Smooth muscle cell (in vitro differentiated cells): ENCODE data around the gene S100A1. TPM values are rescaled to one million over a fixed set of nuclear protein-coding genes. Genes with fewer than 3 reads are reported as not detected.

Source experiments
- DNase-seq: peaks from one replicate; lab custom pipeline; 2025; ENCODE audit not compliant: unreplicated experiment; lab: John Stamatoyannopoulos, UW
- H2AFZ ChIP-seq: fragments of 200-600 bp; sonication (generic); 2 replicates; pipeline ENCODE4 v1.6.0; 2016; ENCODE audit warnings: antibody characterized with exemption, low read depth, mild to moderate bottlenecking
- H3F3A ChIP-seq: fragments of 200-600 bp; sonication (generic); 2 replicates; pipeline ENCODE4 v1.6.0; 2017; ENCODE audit warnings: antibody characterized with exemption, low read depth
- H3K27ac ChIP-seq: fragments of 200-600 bp; sonication (generic); 2 replicates; pipeline ENCODE4 v1.5.1; 2016; ENCODE audit warnings: low read depth, mild to moderate bottlenecking
- H3K27me3 ChIP-seq: fragments of 200-600 bp; sonication (generic); 2 replicates; pipeline ENCODE4 v1.6.1; 2016; ENCODE audit warnings: low read depth, mild to moderate bottlenecking
- H3K36me3 ChIP-seq: fragments of 200-600 bp; sonication (generic); 2 replicates; pipeline ENCODE4 v1.5.1; 2016; ENCODE audit warnings: low read depth
- H3K4me1 ChIP-seq: fragments of 200-600 bp; sonication (generic); 2 replicates; pipeline ENCODE4 v1.5.1; 2016; ENCODE audit warnings: low read depth
- H3K4me2 ChIP-seq: fragments of 200-600 bp; sonication (generic); 2 replicates; pipeline ENCODE4 v1.6.0; 2016; ENCODE audit warnings: mild to moderate bottlenecking
- H3K4me3 ChIP-seq: fragments of 200-600 bp; sonication (generic); 2 replicates; pipeline ENCODE4 v1.5.1; 2016; ENCODE audit warnings: mild to moderate bottlenecking
- H3K79me2 ChIP-seq: fragments of 200-600 bp; sonication (generic); 2 replicates; pipeline ENCODE4 v1.6.0; 2016; ENCODE audit warnings: low read depth, mild to moderate bottlenecking
- H3K9ac ChIP-seq: fragments of 200-600 bp; sonication (generic); 2 replicates; pipeline ENCODE4 v1.6.0; 2016; ENCODE audit warnings: low read depth
- H3K9me3 ChIP-seq: fragments of 200-600 bp; sonication (generic); replicated peaks from 2 replicates; pipeline ENCODE4 v1.5.1; 2016; ENCODE audit warnings: low read depth
- H4K20me1 ChIP-seq: fragments of 200-600 bp; sonication (generic); 2 replicates; pipeline ENCODE4 v1.6.0; 2016; ENCODE audit warnings: low read depth
- CTCF ChIP-seq: fragments of 200-600 bp; sonication (generic); IDR thresholded peaks from 2 replicates; pipeline ENCODE4 v1.5.1; 2017; ENCODE audit warnings: borderline replicate concordance, mild to moderate bottlenecking, antibody characterized with exemption; ENCODE audit not compliant: insufficient read depth, poor library complexity, severe bottlenecking
- WGBS: methylation state at CpG from one replicate; pipeline ENCODE4 v1.1.7; 2016; ENCODE audit warnings: low lambda C conversion rate; 5-methylcytosine and 5-hydroxymethylcytosine counted together
- polyA plus RNA-seq: library from polyadenylated mRNA; unstranded; fragments of >200 nt; fragmentation: Nextera tagmentation; extraction: Ambion mirVana; gene quantifications from 2 replicates; pipeline ENCODE4 v1.2.1, GENCODE V29; 2016
- total RNA-seq: library from RNA; depleted of rRNA; stranded (reverse); fragments of >200 nt; gene quantifications from 2 replicates; pipeline ENCODE4 v1.2.3, GENCODE V29; 2014

S100A1 gene
- total and polyA plus RNA-seq, 2 experiments from 2014 or later = 1.0 to 8.3 TPM

GRCh38 chr1:153640861-153641260 lies 12.6 kb downstream of the S100A1 start:
- peaks cover 1% of the 10 kb centered on the region for H3K4me1 ChIP-seq
- no peak overlapping the region for H3K4me2 ChIP-seq
- no peaks in the 10 kb centered on the region for H3K27me3 ChIP-seq
- H3K27ac ChIP-seq = no peak overlapping the region
- peaks cover 43% of the 10 kb centered on the region for H3K36me3 ChIP-seq
- TF ChIP-seq CTCF = no peak
- 88% methylated on average over 6 of the region's 6 CpGs for WGBS
- no peak overlapping the region for H3K4me3 ChIP-seq
- H3F3A ChIP-seq = peaks cover 42% of the 10 kb centered on the region
- peaks cover 84% of the 10 kb centered on the region for H4K20me1 ChIP-seq
- H3K79me2 ChIP-seq = peaks cover 58% of the 10 kb centered on the region
- no peak overlapping the region for H3K9ac ChIP-seq
- DNase-seq = no peak
- H3K9me3 ChIP-seq = no peaks in the 10 kb centered on the region
- H2AFZ ChIP-seq = no peak overlapping the region

GRCh38 chr1:153642161-153642560 lies 13.9 kb downstream of the S100A1 start:
- WGBS = 95% methylated on average over 11 of the region's 11 CpGs
- peaks cover 45% of the 10 kb centered on the region for H3K79me2 ChIP-seq
- no peak for TF ChIP-seq CTCF
- H3K27me3 ChIP-seq = no peaks in the 10 kb centered on the region
- no peak for DNase-seq
- H3K36me3 ChIP-seq = peaks cover 35% of the 10 kb centered on the region
- H4K20me1 ChIP-seq = peaks cover 71% of the 10 kb centered on the region
- no peak overlapping the region for H3K27ac ChIP-seq
- H3K4me2 ChIP-seq = no peak overlapping the region
- H3F3A ChIP-seq = peaks cover 46% of the 10 kb centered on the region
- H3K9me3 ChIP-seq = no peaks in the 10 kb centered on the region
- H3K4me1 ChIP-seq = no peaks in the 10 kb centered on the region
- no peak overlapping the region for H3K4me3 ChIP-seq
- no peak overlapping the region for H3K9ac ChIP-seq
- H2AFZ ChIP-seq = no peak overlapping the region

- Histone ChIP-seq H3K27ac (no peak overlapping the region), H3K27me3 (no peaks in the 10 kb centered on the region), H3K4me2 (no peak overlapping the region), H3F3A (peaks cover 43% of the 10 kb centered on the region), H3K4me3 (no peak overlapping the region), H3K79me2 (peaks cover 35% of the 10 kb centered on the region), H3K4me1 (no peaks in the 10 kb centered on the region), H2AFZ (no peak overlapping the region), H3K9ac (no peak overlapping the region), H3K36me3 (peaks cover 32% of the 10 kb centered on the region), H4K20me1 (peaks cover 62% of the 10 kb centered on the region), H3K9me3 (no peaks in the 10 kb centered on the region)
- DNase-seq = no peak
- WGBS = 97% methylated on average over 11 of the region's 11 CpGs
- no peak for TF ChIP-seq CTCF
Observed at GRCh38 chr1:153643100-153643499, 14.9 kb downstream of the S100A1 start.

GRCh38 chr1:153643816-153644215 lies 15.6 kb downstream of the S100A1 start:
- Histone ChIP-seq H3K9me3 (no peaks in the 10 kb centered on the region), H3K27me3 (no peaks in the 10 kb centered on the region), H3K4me1 (no peaks in the 10 kb centered on the region), H4K20me1 (peaks cover 56% of the 10 kb centered on the region), H3F3A (peaks cover 43% of the 10 kb centered on the region), H3K79me2 (peaks cover 29% of the 10 kb centered on the region), H3K9ac (no peak overlapping the region), H3K4me3 (no peak overlapping the region), H3K36me3 (peaks cover 27% of the 10 kb centered on the region), H3K4me2 (no peak overlapping the region), H3K27ac (peak overlapping the region; percentile 21), H2AFZ (no peak overlapping the region)
- no peak for TF ChIP-seq CTCF
- no peak for DNase-seq
